Neural cell (in vitro differentiated cells): Measurements from ENCODE around the gene PPP1R27.

Experiments
- CTCF ChIP-seq: fragments of 450-650 bp; IDR thresholded peaks from 2 replicates; pipeline ENCODE4 v1.5.1; 2014; ENCODE audit warnings: antibody characterized with exemption, mild to moderate bottlenecking, moderate library complexity; ENCODE audit not compliant: poor library complexity, severe bottlenecking
- EP300 ChIP-seq: fragments of 450-650 bp; conservative IDR thresholded peaks from 2 replicates; pipeline ENCODE4 v1.6.1; 2014; ENCODE audit warnings: antibody characterized with exemption, mild to moderate bottlenecking, moderate library complexity; ENCODE audit not compliant: poor library complexity, severe bottlenecking
- EZH2 ChIP-seq: fragments of 200-600, 300-800 bp; shearing (Covaris generic), sonication (generic); IDR thresholded peaks from 2 replicates; pipeline ENCODE4 v1.6.1; 2014; ENCODE audit warnings: antibody characterized with exemption, low read length, borderline replicate concordance, mild to moderate bottlenecking; ENCODE audit not compliant: insufficient read depth, poor library complexity, severe bottlenecking
- MXI1 ChIP-seq: fragments of 450-650 bp; conservative IDR thresholded peaks from 2 replicates; pipeline ENCODE4 v1.6.1; 2014; ENCODE audit warnings: antibody characterized with exemption, mild to moderate bottlenecking; ENCODE audit not compliant: poor library complexity, severe bottlenecking
- POLR2AphosphoS5 ChIP-seq: IDR thresholded peaks from 2 replicates; pipeline ENCODE4 v1.6.1; 2012
- RAD21 ChIP-seq: fragments of 450-650 bp; conservative IDR thresholded peaks from 2 replicates; pipeline ENCODE4 v1.6.1; 2014; ENCODE audit warnings: antibody characterized with exemption, mild to moderate bottlenecking, moderate library complexity
- SMC3 ChIP-seq: fragments of 450-650 bp; conservative IDR thresholded peaks from 2 replicates; pipeline ENCODE4 v1.6.1; 2014; ENCODE audit warnings: antibody characterized with exemption, mild to moderate bottlenecking, moderate library complexity; ENCODE audit not compliant: poor library complexity

GRCh38 chr17:81811705-81812570 is 22.9 kb downstream of the PPP1R27 start:
- no peak for TF ChIP-seq CTCF
- TF ChIP-seq MXI1, result no peak
- TF ChIP-seq RAD21, result no peak
- no peak for TF ChIP-seq EZH2
- no peak for TF ChIP-seq POLR2AphosphoS5
- no peak for TF ChIP-seq SMC3
- TF ChIP-seq EP300, result no peak
